GM12891 (cell line): ENCODE measurements around the gene MEGF6.
A peak's percentile ranks its signal among the peaks of the same experiment; 100 is the strongest.

Experiments used
- DNase-seq: peaks from one replicate; pipeline ENCODE4 v3.0.0; 2011; ENCODE audit warnings: low spot score; ENCODE audit not compliant: insufficient read length
- FAIRE-seq: peaks from 2 replicates; lab custom pipeline; 2011; peaks lifted over from hg19 to GRCh38; lab: Jason Lieb, UNC
- PAX5 ChIP-seq: IDR thresholded peaks from 2 replicates; pipeline ENCODE4 v1.6.1; 2011; ENCODE audit warnings: low read length, moderate library complexity, mild to moderate bottlenecking; ENCODE audit not compliant: insufficient read depth, severe bottlenecking
- POLR2A ChIP-seq: IDR thresholded peaks from 2 replicates; pipeline ENCODE4 v1.6.1; 2011; ENCODE audit warnings: low read depth, low read length, control low read depth
- POLR2AphosphoS5 ChIP-seq: IDR thresholded peaks from 2 replicates; pipeline ENCODE4 v1.6.1; 2011; ENCODE audit warnings: low read depth, low read length, control low read depth
- POU2F2 ChIP-seq: IDR thresholded peaks from 2 replicates; pipeline ENCODE4 v1.6.1; 2011; ENCODE audit warnings: low read depth, mild to moderate bottlenecking, control low read depth, low read length, moderate library complexity
- SPI1 ChIP-seq: IDR thresholded peaks from 2 replicates; pipeline ENCODE4 v1.6.1; 2011; ENCODE audit warnings: low read depth, low read length, control low read depth
- TAF1 ChIP-seq: IDR thresholded peaks from 2 replicates; pipeline ENCODE4 v1.6.1; 2011; ENCODE audit warnings: low read depth, low read length, control low read depth

MEGF6 gene

DNA sequence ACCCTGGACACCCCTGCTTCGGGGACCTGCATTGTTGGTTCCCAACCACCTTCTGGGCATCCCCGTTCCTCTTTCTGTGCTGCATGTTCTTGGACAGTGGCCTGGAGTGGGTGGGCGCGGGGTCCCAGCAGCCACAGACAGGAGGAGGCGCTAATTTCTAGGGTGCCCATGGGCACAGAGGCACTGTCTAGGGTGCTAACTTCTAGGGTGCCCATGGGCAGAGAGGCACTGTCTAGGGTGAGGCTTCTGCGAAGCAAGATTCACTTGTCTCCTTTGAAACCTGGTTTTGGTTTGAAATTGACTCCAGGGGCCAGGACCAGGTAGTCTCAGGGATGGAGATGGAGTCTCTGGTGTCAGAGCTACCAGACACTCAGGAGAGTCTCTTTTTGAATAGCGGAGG is 815 bp upstream of the MEGF6 start:
- FAIRE-seq, result no peak
- TF ChIP-seq POLR2A (no peak), PAX5 (no peak), POU2F2 (no peak), POLR2AphosphoS5 (no peak)
- DNase-seq, result no peak

DNA sequence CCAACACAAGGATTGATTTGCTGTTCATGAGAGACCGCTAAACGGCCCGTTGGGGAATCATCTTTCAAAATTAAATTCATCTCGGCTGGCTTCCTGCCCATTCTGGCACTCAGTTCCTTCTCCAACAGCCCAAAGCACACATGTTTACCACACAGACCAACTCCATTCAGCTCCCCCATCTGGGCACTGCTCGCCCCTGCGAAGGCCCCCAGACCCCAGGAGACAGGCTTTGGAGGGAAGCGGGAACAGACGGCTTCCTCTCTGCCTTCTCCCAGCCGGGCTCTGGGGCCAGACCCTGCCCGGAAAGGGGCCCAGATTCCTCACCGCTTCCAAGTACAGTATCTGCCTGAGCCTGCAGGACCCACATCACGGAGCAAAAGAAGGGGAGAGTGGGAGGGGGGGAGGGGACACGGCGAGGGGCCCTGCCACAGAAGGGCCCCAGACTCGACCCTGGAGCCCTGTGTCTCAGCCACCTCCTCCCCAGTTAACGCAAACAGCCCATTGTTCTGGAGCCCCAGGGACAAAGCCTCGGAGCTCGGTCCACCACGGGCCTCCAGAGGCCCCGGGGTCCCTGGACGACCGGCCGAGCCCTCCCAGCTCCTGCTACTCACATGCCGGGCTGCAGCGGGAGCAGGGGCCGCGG is 660 bp downstream of the MEGF6 start:
- no peak for TF ChIP-seq SPI1
- no peak for TF ChIP-seq POLR2AphosphoS5
- TF ChIP-seq PAX5, result no peak
- TF ChIP-seq POLR2A, result no peak
- TF ChIP-seq TAF1, result no peak
- no peak for TF ChIP-seq POU2F2

DNA sequence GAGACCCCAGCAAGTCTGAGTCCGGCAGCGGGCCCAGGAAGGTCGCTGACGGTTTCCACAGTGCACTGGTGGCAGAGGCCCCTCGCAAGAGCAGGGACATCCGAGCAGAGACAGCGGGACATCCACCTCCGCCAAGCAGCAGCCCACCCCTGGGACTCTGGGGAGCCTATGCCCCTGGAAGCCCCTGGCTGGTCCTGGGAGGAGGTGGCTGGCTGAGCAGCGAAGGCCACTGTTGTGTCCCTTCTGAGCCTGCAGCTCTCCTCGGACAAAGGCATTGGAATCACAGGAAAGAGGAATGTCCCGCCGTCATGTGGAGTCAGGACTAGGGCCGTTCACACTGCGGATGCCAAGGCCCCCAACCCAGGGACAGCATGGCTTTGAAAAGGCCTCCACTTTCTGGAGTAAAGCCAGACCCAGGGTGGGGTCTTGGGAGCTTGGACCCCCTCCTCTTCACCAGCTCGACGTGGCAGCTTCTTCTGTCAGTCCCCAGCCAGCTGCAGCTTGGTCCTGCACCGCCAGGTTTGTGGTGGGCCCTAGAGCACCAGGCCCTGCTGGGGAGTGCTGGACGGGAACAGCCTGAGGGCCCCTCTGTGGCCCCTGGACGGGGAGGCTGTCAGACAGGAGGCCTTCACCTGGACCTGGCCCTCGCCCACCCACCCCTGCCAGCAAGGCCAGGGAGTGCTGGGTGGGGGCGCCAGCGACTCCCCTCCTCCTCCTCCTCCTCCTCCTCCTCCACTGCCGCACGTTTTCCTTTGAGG is 1.4 kb downstream of the MEGF6 start:
- no peak for TF ChIP-seq TAF1
- no peak for TF ChIP-seq POLR2A
- no peak for TF ChIP-seq POLR2AphosphoS5
- TF ChIP-seq POU2F2, result no peak
- no peak for TF ChIP-seq SPI1
- no peak for TF ChIP-seq PAX5
- FAIRE-seq, result no peak
- DNase-seq, result no peak

More for the DNA sequence above, 660 bp downstream of the MEGF6 start:
- DNase-seq, result no peak
- no peak for FAIRE-seq

- TF ChIP-seq TAF1, result no peak
- no peak for TF ChIP-seq SPI1
- no peak for TF ChIP-seq POLR2AphosphoS5
- no peak for TF ChIP-seq POU2F2
- no peak for TF ChIP-seq PAX5
- TF ChIP-seq POLR2A, result no peak
- no peak for DNase-seq
- no peak for FAIRE-seq
Measured at GRCh38 chr1:3609016-3609768, 2.1 kb downstream of the MEGF6 start.

- FAIRE-seq (no peak), DNase-seq (no peak)
- TF ChIP-seq POLR2A, result no peak
- TF ChIP-seq POLR2AphosphoS5, result no peak
- no peak for TF ChIP-seq PAX5
- no peak for TF ChIP-seq TAF1
- TF ChIP-seq SPI1, result no peak
- no peak for TF ChIP-seq POU2F2
Measured at GRCh38 chr1:3608154-3608553, 3.2 kb downstream of the MEGF6 start.

DNA sequence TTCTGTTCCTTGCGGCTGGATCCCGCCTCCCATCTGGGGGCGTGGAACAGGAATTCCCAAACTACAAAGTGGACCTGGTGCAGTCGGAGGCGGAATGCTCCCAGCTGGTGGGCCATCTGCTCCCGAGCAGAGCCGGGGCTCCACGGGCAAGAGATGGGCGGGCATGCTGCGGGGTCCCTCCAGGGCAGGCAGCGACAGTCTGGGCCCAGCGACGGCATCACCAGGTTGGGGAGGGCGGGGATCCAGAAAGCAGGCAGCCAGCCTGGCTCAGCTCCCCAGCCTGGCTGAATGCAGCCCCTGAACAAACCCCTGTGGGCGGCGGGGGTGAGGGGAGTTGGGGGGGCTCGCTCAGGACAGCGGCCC is 3.6 kb downstream of the MEGF6 start:
- no peak for DNase-seq
- FAIRE-seq, result no peak
- TF ChIP-seq SPI1, result no peak

DNA sequence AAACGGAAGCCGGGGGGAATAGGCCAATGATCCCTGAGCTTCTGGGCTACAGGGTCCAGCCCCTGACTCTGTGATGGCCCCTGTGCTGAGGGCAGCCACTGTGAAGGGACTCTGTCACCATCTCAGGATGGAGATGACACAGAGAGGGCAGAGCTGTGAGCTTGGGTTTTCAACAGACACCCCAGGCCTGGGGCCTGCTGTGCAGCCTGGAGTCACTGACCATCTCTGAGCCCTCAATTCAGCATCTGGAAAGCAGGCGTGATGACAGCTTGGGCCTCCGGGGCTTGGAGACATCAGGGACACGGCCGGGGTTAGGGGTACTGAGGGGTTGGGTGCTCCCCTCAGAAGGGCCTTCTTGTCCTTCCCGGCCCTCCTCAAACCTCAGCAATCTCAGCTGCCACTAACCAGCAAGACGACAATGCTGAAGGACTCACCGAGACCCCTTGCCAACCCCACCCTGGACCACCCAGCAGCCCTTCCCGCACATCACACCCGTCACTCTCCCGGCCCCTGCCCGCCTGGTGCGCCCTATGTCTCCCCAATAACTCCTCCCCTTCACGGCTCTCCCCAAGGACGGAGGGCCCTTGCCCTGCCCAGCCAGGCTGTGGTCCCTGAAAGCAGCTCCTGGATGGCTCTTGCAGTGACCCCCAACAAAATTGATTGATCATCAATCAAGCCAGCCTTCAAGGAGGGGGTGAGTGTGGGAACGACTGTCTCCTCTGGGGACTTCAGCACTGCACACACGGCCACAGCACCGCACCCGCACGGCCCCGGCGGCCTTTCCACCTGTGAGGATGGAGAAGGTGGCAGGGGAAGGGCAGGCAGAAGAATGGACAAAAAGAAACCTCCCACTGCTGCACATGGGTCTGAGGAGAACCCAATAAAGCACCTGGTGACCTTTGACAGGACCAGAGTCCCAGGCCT is 4.3 kb downstream of the MEGF6 start:
- FAIRE-seq, result no peak
- no peak for DNase-seq
- no peak for TF ChIP-seq POLR2A

DNA sequence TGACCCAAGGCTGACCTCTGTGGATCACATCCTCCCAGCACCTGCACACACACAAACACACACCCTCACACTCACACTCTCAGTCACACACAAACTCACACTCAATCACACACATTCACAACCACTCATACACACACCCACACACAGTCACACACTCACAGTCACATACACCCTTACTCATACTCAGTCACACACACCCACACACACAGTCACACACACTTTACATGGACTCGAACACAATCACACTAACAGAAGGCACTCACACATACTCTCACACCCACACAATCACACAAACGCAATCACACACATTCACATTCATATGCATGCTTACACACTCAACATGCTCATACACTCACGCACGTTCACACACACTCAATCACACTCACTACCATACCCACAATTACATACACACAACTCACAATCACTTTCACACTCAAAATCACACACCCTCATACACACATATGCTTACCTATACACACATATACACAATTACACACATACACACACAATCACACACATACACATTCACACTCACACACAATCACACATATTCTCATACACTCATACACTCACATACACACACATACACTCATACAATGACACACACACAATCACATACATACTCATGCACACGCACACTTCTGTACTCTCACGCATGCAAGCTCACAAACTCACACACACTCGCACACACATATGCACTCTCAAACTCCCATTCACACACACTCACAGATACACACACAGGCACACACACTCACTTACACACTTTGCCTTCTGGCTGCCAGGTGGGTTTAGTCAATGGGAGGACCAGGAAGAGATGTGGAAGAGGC is 6.1 kb downstream of the MEGF6 start:
- TF ChIP-seq POU2F2 (no peak), POLR2A (no peak), SPI1 (no peak), TAF1 (no peak), POLR2AphosphoS5 (no peak), PAX5 (no peak)
- FAIRE-seq (peak; percentile 59), DNase-seq (no peak)
